ENCODE data around the gene CP. TPM values are rescaled to one million over a fixed set of nuclear protein-coding genes. Genes with fewer than 3 reads are reported as not detected.

CP gene
- total and polyA plus RNA-seq, 2 of the 13 experiments (the other 11 are each of a cell fraction or from before 2014, with no cell fraction given), result 42.6 to 789 TPM

GRCh38 chr3:149129326-149130205 lies 92.1 kb downstream of the CP start, which contains the start of gene HPS3 (continued):
- 0 out of 2 replicates have a peak, but pooled peaks have one; percentile 24 for TF ChIP-seq ZNF142 (CRISPR knock-in tag; IDR thresholded peaks at IDR 0.05)
- TF ChIP-seq STAT5B (CRISPR knock-in tag; IDR thresholded peaks at IDR 0.05), result no peak
- TF ChIP-seq MAFK (conservative IDR thresholded peaks at IDR 0.05 in 1 of 2, IDR thresholded peaks at IDR 0.05 in 1 of 2; ENCODE audit: low read length in 2 of 2), result no peak
- peak; percentile 85; the same call in 1 of the 2 replicates for TF ChIP-seq KAT7 (CRISPR knock-in tag; IDR thresholded peaks at IDR 0.05; ENCODE audit: borderline replicate concordance)
- TF ChIP-seq ZNF672 (CRISPR knock-in tag; IDR thresholded peaks at IDR 0.05), result no peak
- TF ChIP-seq BORCS8-MEF2B (CRISPR knock-in tag; IDR thresholded peaks at IDR 0.05), result peak; percentile 91
- TF ChIP-seq ZNF720 (CRISPR knock-in tag; IDR thresholded peaks at IDR 0.05), result no peak
- TF ChIP-seq ZNF317 (CRISPR knock-in tag; IDR thresholded peaks at IDR 0.05), result peak; percentile 82
- TF ChIP-seq, protein P1, sequence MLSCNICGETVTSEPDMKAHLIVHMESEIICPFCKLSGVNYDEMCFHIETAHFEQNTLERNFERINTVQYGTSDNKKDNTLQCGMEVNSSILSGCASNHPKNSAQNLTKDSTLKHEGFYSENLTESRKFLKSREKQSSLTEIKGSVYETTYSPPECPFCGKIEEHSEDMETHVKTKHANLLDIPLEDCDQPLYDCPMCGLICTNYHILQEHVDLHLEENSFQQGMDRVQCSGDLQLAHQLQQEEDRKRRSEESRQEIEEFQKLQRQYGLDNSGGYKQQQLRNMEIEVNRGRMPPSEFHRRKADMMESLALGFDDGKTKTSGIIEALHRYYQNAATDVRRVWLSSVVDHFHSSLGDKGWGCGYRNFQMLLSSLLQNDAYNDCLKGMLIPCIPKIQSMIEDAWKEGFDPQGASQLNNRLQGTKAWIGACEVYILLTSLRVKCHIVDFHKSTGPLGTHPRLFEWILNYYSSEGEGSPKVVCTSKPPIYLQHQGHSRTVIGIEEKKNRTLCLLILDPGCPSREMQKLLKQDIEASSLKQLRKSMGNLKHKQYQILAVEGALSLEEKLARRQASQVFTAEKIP (CRISPR knock-in tag; IDR thresholded peaks at IDR 0.05; ENCODE audit: borderline replicate concordance), result no peak
- peak; percentile 100 for TF ChIP-seq ZMYM4 (CRISPR knock-in tag; IDR thresholded peaks at IDR 0.05)
- TF ChIP-seq HCFC1 (IDR thresholded peaks at IDR 0.05; ENCODE audit: low read depth, low read length), result no peak
- TF ChIP-seq ZNF646 (CRISPR knock-in tag; IDR thresholded peaks at IDR 0.05), result no peak
- no peak for TF ChIP-seq ZNF75D (CRISPR knock-in tag; IDR thresholded peaks at IDR 0.05; ENCODE audit: borderline replicate concordance)
- peak; percentile 87 for TF ChIP-seq SNAI1 (CRISPR knock-in tag; IDR thresholded peaks at IDR 0.05; ENCODE audit: borderline replicate concordance)

Data from HepG2 (cell line).